Measurements from ENCODE around the gene DFFA.

The DFFA gene

DNA sequence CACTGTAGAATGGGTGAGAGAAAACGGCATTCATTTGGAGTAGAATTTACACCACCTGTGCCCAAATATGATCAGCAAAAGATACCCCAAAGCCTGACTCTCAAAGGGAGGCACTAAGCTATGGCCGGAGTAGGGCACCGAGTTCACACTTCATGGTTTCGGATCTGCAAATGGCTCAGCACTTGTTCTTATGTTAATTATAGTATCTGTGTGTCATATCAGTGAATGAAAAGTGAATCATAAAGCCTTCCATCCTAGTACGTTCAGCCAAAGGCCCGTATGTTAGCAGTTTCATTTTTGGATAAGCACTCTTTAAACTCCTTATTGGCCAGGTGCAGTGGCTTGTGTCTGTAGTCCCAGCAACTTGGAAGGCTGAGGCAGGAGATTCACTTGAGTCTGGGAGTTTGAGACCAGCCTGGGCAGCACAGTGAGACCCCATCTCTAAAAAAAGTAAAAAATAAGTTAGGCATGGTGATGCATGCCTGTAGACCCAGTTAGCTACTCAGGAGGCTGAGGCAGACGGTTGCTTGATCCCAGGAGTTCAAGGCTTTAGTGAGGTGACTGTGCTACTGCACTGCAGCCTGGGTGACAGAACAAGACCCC is 27.4 kb downstream of the DFFA start:
- Histone ChIP-seq H3K9me3 (no peaks in the 10 kb centered on the region), H3K36me3 (replicated peaks) (0 out of 2 replicates have a peak, but pooled peaks cover 4% of the 10 kb centered on the region), H3K4me3 (no peak overlapping the region), H3K4me1 (no peaks in the 10 kb centered on the region), H3K27me3 (ENCODE audit: low read depth) (no peaks in the 10 kb centered on the region)
- in situ Hi-C loops (cut with MboI; ENCODE audit: low sequenced_read_pairs) = no loop called here
- DNase-seq (ENCODE audit: low spot score in 2 of 2) = no peak

DNA sequence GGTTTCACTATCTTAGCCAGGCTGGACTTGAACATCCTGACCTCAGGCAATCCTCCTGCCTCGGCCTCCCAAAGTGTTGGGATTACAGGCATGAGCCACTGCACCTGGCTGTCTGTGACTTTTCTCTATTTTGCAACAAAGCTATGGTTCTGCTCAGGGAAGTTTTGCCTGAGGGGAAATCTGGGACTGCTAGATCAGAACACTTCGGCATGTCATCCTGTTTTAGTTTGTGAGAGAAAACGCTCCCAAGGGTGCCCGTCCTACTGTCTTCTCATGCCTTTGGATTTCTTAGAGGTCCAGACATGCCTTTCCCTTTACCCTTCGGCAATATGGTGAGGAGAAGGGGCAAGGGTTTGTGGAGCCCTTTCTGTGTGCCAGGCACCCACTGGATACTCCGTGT is 28.1 kb downstream of the DFFA start:
- no peaks in the 10 kb centered on the region for H3K27me3 ChIP-seq (ENCODE audit: low read depth)
- no peaks in the 10 kb centered on the region for H3K4me1 ChIP-seq
- no peak for DNase-seq (ENCODE audit: low spot score in 2 of 2)
- 0 out of 2 replicates have a peak, but pooled peaks cover 4% of the 10 kb centered on the region for H3K36me3 ChIP-seq (replicated peaks)
- H3K4me3 ChIP-seq = no peak overlapping the region
- no peaks in the 10 kb centered on the region for H3K9me3 ChIP-seq
- in situ Hi-C loops (cut with MboI; ENCODE audit: low sequenced_read_pairs) = no loop called here

GRCh38 chr1:10440794-10441193 is 31.5 kb downstream of the DFFA start:
- no peaks in the 10 kb centered on the region for H3K4me1 ChIP-seq
- H3K4me3 ChIP-seq = no peak overlapping the region
- H3K36me3 ChIP-seq (replicated peaks) = peaks cover 7% of the 10 kb centered on the region; the same call in 1 of the 2 replicates
- no peaks in the 10 kb centered on the region for H3K27me3 ChIP-seq (ENCODE audit: low read depth)
- no peak for DNase-seq (ENCODE audit: low spot score in 2 of 2)
- in situ Hi-C loops (cut with MboI; ENCODE audit: low sequenced_read_pairs) = no loop called here
- no peaks in the 10 kb centered on the region for H3K9me3 ChIP-seq

- Histone ChIP-seq H3K4me3 (no peak overlapping the region), H3K27me3 (ENCODE audit: low read depth) (no peaks in the 10 kb centered on the region), H3K4me1 (no peaks in the 10 kb centered on the region), H3K36me3 (replicated peaks) (peaks cover 7% of the 10 kb centered on the region; the same call in 1 of the 2 replicates), H3K9me3 (no peaks in the 10 kb centered on the region)
- in situ Hi-C loops (cut with MboI; ENCODE audit: low sequenced_read_pairs) = no loop called here
- DNase-seq (ENCODE audit: low spot score in 2 of 2) = no peak
Observed at GRCh38 chr1:10440305-10440704, 32.0 kb downstream of the DFFA start.

- H3K9me3 ChIP-seq = no peaks in the 10 kb centered on the region
- in situ Hi-C loops (cut with MboI; ENCODE audit: low sequenced_read_pairs) = no loop called here
- H3K4me3 ChIP-seq = no peak overlapping the region
- no peaks in the 10 kb centered on the region for H3K27me3 ChIP-seq (ENCODE audit: low read depth)
- no peak for DNase-seq (ENCODE audit: low spot score in 2 of 2)
- peaks cover 4% of the 10 kb centered on the region; the same call in 1 of the 2 replicates for H3K36me3 ChIP-seq (replicated peaks)
- H3K4me1 ChIP-seq = no peaks in the 10 kb centered on the region
Observed at GRCh38 chr1:10438677-10439163, 33.6 kb downstream of the DFFA start.

DNA sequence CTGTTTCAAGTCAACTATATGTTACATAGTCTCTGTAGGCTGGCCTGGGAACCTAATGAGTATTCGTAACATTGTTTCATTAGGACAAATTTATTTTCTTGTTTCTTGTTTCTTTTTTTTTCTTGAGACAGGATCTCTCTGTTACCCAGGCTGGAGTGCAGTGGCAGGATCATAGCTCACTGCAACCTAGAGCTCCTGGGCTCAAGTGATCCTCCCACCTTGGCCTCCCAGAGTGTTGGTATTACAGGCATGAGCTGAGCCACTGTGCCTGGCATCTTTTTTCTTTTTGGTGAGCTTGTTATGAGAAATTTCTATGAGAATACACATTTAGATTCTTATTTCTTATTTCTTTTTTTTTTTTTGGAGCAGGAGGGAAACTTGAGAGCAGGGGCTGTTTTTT is 35.3 kb downstream of the DFFA start:
- Histone ChIP-seq H3K27me3 (ENCODE audit: low read depth) (no peaks in the 10 kb centered on the region), H3K9me3 (no peaks in the 10 kb centered on the region), H3K36me3 (replicated peaks) (peaks cover 4% of the 10 kb centered on the region; the same call in 1 of the 2 replicates), H3K4me3 (no peak overlapping the region), H3K4me1 (no peaks in the 10 kb centered on the region)
- DNase-seq (ENCODE audit: low spot score in 2 of 2) = no peak
- in situ Hi-C loops (cut with MboI; ENCODE audit: low sequenced_read_pairs) = no loop called here

DNA sequence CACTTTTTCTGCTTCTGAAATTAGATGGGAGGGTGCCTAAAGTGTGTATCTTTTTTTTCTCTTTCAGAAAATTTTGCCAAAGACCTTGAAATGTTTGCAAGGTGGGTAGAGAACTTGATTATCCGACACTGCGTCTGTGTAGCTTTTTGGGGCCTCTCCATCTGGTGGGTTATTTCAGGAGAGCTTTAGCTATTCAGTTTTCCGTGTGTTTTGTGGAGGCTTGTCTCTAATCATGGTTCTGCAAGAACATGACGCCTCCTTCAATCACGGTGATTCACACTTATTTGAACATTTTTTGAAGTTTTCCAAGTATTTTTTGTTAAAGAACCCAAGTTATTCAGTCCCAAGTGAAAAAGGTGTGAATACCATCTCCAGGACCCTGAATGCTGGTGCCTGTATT is 37.7 kb downstream of the DFFA start:
- in situ Hi-C loops (cut with MboI; ENCODE audit: low sequenced_read_pairs) = loop anchor here (5.0 kb wide), 1 partner anchor 63 kb away; no protein-coding TSS in a partner anchor
- H3K4me3 ChIP-seq = no peak overlapping the region
- peaks cover 4% of the 10 kb centered on the region; the same call in 1 of the 2 replicates for H3K36me3 ChIP-seq (replicated peaks)
- no peak for DNase-seq (ENCODE audit: low spot score in 2 of 2)
- H3K9me3 ChIP-seq = no peaks in the 10 kb centered on the region
- H3K4me1 ChIP-seq = peaks cover 12% of the 10 kb centered on the region
- no peaks in the 10 kb centered on the region for H3K27me3 ChIP-seq (ENCODE audit: low read depth)

DNA sequence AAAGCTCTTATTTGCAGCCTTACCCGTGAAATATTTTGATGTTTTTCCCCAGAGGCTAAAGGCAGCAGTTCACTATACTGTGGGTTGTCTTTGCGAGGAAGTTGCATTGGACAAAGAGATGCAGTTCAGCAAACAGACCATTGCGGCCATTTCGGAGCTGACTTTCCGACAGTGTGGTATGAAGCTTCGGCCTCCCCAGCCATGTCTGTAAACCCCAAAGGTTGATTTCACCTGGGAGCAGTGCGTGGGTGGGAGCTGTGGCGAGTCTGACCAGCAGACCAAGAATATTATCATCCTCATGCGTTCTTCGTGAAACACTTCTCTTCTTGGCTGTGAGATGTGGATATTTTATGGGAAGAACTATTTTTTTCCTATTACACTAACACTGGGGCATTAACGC is 38.5 kb downstream of the DFFA start:
- Histone ChIP-seq H3K4me3 (no peak overlapping the region), H3K4me1 (peaks cover 12% of the 10 kb centered on the region), H3K27me3 (ENCODE audit: low read depth) (no peaks in the 10 kb centered on the region), H3K36me3 (replicated peaks) (peaks cover 3% of the 10 kb centered on the region; the same call in 1 of the 2 replicates), H3K9me3 (no peaks in the 10 kb centered on the region)
- in situ Hi-C loops (cut with MboI; ENCODE audit: low sequenced_read_pairs) = loop anchor here (5.0 kb wide), 1 partner anchor 64 kb away; no protein-coding TSS in a partner anchor
- DNase-seq (ENCODE audit: low spot score in 2 of 2) = no peak

GRCh38 chr1:10432910-10433700 is 39.2 kb downstream of the DFFA start:
- DNase-seq (ENCODE audit: low spot score in 2 of 2) = no peak
- H3K4me1 ChIP-seq = peaks cover 12% of the 10 kb centered on the region
- in situ Hi-C loops (cut with MboI; ENCODE audit: low sequenced_read_pairs) = loop anchor here (5.0 kb wide), 1 partner anchor 64 kb away; no protein-coding TSS in a partner anchor
- no peak overlapping the region for H3K4me3 ChIP-seq
- H3K9me3 ChIP-seq = no peaks in the 10 kb centered on the region
- no peaks in the 10 kb centered on the region for H3K36me3 ChIP-seq (replicated peaks)
- no peaks in the 10 kb centered on the region for H3K27me3 ChIP-seq (ENCODE audit: low read depth)

DNA sequence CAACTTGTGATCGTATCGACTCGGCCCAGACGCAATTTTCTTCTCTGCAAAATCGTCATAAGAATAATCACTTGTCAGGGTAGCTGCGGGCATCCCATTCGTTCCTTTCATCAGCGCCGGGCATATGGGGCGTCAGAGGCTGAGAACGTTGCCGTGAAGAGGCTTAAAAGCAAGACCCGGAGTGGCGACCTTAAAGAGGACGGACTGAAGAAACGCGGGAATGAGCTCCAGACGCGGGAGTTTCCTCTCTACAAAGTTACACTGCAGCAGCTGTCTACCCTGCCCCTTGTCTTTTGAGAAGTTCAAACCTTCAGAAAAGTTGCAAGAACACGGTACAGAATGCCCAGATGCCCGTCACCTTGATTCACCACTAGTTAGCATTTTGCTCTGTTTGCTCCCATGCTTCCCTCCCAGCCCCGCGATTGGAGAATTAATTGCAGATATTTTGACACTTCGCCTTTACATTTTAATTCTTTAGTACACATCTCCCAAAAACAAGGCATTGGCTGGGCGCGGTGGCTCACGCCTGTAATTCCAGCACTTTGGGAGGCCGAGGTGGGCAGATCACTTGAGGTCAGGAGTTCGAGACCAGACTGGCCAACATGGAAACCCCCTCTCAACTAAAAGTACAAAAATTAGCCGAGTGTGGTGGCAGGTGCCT is 41.1 kb downstream of the DFFA start:
- Histone ChIP-seq H3K4me3 (peak overlapping the region; percentile 65), H3K36me3 (replicated peaks) (no peaks in the 10 kb centered on the region), H3K9me3 (no peaks in the 10 kb centered on the region), H3K27me3 (ENCODE audit: low read depth) (no peaks in the 10 kb centered on the region), H3K4me1 (peaks cover 18% of the 10 kb centered on the region)
- in situ Hi-C loops (cut with MboI; ENCODE audit: low sequenced_read_pairs) = loop anchor here (5.0 kb wide), 1 partner anchor 66 kb away; no protein-coding TSS in a partner anchor
- DNase-seq (ENCODE audit: low spot score in 2 of 2) = peak in 1 of 2 experiments; percentile 25

DNA sequence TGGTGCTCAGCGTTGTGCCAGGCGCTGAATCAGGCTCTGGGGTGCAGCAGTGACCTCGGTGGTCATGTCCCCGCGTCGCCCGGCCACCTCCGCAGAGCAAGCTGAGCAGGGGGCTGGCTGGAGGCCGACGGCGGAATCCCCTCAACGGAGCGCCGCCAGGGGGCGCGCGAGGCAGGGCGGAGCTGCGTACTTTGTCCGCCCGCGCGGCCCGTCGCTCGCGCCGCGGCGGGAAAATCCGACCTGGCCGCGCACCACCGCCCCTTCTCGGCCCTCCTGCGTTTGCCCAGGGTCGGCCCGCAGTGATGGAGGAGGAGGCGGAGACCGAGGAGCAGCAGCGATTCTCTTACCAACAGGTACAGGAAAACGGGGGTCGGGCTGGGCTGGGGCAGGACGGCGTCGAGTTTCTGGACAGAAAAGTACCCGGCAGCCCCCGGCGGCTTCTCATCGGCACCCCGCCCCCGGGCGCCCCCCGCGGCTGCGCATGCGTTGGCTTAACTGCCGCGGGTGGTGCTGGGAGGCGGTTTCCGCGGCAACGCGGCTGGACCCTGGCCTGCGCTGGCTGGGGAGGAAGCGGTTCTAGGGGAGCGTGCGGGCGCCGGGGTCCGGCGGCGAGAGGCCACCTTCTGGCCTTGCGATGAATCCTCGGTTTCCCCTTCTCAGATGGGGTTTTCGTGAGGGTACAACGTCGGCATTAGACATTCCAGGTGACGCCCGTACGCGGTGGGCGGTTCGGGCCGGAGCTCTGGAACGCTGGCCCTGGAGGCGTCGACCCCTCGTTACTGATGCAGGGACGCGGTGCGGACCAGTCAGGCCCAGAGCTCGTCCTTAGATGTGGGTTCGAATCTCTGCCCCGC is 41.9 kb downstream of the DFFA start, which contains the start of gene CENPS:
Gene CENPS (plus strand): TSS at position 218 of the 854 bp plus-strand sequence. CDS start 85 bp downstream, at position 303.
- H3K27me3 ChIP-seq (ENCODE audit: low read depth) = no peaks in the 10 kb centered on the region
- in situ Hi-C loops (cut with MboI; ENCODE audit: low sequenced_read_pairs) = loop anchor here (5.0 kb wide), 1 partner anchor 67 kb away; no protein-coding TSS in a partner anchor

GRCh38 chr1:10429868-10430215 is 42.5 kb downstream of the DFFA start:
- peak overlapping the region; percentile 65 for H3K4me3 ChIP-seq
- peaks cover 18% of the 10 kb centered on the region for H3K4me1 ChIP-seq
- no peak for DNase-seq (ENCODE audit: low spot score in 2 of 2)
- no peaks in the 10 kb centered on the region for H3K36me3 ChIP-seq (replicated peaks)
- in situ Hi-C loops (cut with MboI; ENCODE audit: low sequenced_read_pairs) = loop anchor here (5.0 to 10.0 kb wide), 3 partner anchors 67 to 555 kb away; partner anchors contain the start of genes LZIC and NMNAT1
- H3K27me3 ChIP-seq (ENCODE audit: low read depth) = no peaks in the 10 kb centered on the region
- no peaks in the 10 kb centered on the region for H3K9me3 ChIP-seq

More for the DNA sequence above, 41.9 kb downstream of the DFFA start, which contains the start of gene CENPS:
- no peaks in the 10 kb centered on the region for H3K36me3 ChIP-seq (replicated peaks)
- H3K4me1 ChIP-seq = peaks cover 18% of the 10 kb centered on the region
- no peaks in the 10 kb centered on the region for H3K9me3 ChIP-seq
- H3K4me3 ChIP-seq = peak within 1 kb of the TSS; percentile 65
- DNase-seq (ENCODE audit: low spot score in 2 of 2) = peak; percentile 70 to 92
